GM21447 (cell line): ENCODE data around the gene TBC1D4.

ENCODE experiments used
- ATAC-seq: cut with Tn5 transposase; IDR thresholded peaks from one replicate; pipeline ENCODE4 v1.9.1; 2021; ENCODE audit not compliant: unreplicated experiment

The TBC1D4 gene

GRCh38 chr13:75489502-75490263, 7.7 kb upstream of the TBC1D4 start:
- ATAC-seq, result peak; percentile 88

DNA sequence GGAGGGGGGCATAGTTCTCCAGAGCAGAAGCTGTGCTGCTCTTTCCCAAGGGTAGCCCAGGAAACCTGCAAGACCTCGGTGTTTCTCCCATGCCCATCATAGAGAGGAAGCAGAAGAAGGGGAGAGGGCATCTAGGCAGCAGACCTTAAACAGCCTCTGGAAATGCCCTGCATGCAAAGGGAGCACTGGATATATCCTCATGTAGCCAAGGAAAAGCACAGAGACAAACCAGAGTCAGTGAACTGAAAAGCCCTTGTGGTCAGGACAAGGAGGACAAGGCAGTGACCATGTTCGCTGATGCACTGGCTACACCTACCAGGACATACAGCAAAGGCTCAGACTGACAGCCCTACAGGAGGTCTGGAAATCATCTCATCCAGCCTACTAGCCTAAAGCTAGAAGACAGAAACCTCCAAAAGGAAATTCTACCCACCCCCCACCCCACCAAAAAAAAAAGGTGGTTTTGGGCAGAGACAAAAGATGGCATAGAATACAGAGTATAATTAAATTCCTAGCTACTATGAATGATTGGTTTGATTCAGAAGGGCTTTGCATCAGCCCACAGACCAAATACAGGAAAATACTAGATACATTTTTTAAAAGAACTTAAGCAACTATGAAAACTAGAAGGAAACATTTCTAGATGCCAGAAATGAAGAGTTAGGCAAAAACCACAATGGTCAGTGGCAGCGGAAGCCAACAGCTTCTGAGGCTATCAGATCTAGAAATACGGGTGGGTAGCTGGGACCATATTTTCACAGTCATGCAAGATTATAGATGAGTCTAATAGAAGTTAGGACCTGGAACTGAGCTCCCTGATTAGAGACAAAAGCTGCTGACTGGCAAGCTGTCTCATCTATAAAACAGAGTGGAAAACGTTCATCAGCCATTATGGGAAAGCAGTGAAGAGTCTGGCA, 4.4 kb upstream of the TBC1D4 start:
- ATAC-seq, result no peak

DNA sequence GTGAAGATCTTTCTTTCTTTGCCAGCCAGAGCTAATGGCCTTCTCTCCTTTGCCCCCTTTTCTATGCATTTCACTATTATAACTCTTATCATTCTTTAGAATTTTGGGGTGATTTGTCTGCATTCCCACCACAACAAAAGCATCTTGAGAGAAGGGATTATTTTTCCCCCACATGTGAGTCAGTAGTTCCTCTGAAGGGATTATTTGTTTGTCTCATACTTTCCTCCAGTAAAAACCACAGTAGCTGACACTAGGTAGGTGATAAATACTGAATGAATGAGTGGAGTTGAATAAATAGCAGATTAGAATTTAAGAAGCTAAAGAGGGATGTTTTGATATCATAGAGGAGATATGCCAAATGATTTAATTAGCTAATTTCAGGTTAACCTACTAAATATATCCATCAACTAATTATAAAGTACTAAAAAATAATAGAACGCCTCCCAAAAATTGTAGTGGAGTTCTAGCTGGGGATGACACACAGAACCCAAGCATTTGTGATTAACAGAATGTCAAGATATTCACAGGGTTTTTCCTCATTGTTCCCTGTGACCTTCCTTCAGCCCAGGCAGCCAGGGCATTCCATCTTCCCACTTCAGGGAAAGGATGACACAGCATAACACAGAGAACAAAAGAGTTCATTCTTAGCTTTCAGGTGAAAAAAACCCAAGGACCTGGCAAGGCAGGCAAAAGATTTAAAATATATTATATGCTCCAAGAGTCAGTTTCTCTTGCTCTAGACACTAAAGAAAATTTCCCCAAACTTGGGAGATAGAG, 3.5 kb upstream of the TBC1D4 start:
- no peak for ATAC-seq

GRCh38 chr13:75482820-75483079, 781 bp upstream of the TBC1D4 start:
- ATAC-seq, result no peak

- peak; percentile 28 for ATAC-seq
Observed at GRCh38 chr13:75481176-75482069, 546 bp downstream of the TBC1D4 start.

- peak; percentile 0 for ATAC-seq
Observed at GRCh38 chr13:75480671-75481175, 1.2 kb downstream of the TBC1D4 start.

- no peak for ATAC-seq
Observed at GRCh38 chr13:75479102-75479740, 2.7 kb downstream of the TBC1D4 start.

GRCh38 chr13:75478659-75479058, 3.3 kb downstream of the TBC1D4 start:
- ATAC-seq, result no peak

DNA sequence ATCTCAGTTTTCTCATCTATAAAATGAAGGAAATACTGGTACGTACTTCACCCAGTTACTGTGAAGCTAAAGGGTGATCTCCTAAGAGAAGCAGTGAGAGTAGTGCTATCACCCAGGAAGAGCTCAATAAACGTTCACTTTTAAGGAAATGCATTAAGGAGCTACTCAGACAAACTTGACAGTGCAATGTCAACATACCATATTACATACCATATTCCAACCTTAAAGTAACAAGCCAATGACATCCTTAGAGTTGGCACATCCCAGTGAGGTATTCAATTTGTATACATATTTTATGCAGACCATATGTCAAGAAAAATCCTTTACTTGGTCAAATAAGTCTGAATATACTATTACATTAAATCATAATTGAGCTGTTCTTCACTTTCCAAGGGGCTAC, 7.0 kb downstream of the TBC1D4 start:
- ATAC-seq, result no peak

DNA sequence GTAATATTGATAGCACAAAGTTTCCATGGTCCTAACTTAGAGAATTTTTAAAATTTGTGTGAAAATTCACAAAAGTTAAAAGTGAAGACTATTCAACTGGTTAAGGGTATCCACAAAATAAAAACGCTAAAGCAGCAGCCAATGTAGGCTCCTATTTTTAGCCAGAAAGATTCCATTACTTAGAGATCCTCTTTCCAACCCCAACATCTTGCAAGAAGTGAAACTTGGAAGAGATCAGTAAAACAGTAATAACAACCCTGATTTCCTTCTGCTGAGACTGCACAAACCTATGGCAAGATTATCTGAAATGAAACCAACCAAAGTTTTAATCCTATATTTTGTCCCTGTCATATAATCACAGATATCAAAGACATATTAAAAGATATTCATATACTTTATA, 8.5 kb downstream of the TBC1D4 start:
- ATAC-seq, result no peak

DNA sequence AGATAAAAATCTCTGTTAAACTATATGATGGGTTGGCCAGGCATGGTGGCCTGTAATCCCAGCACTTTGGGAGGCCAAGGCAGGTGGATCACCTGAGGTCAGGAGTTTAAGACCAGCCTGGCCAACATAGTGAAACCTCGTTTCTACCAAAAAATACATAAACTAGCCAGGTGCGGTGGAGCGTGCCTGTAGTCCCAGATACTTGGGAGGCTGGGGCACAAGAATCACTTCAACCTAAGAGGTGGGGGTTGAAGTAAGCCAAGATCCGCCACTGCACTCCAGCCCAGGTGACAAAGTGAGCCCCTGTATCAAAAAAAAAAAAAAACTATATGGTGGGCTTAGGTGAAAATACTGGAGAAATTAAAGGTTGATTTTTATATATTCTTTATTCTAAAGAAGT, 11.3 kb downstream of the TBC1D4 start:
- no peak for ATAC-seq

DNA sequence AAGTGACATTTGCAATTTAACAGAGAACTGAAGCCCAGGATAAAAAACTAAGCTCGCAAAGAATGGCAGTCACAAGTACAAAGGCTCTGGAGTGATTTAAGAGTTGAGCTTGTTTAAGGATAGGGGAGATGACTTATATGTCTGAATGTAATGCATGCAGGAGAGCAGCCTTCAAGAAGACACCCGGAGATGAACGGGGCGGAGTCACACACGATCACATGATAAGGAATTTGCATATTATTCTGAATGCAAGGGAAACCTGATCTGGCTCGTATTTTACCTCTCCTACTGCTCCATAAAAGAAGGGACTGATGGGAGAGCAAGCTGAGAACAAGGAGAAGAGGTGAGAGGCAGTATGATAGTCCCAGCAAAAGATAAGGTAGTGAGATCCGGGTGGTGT, 12.9 kb downstream of the TBC1D4 start:
- no peak for ATAC-seq

DNA sequence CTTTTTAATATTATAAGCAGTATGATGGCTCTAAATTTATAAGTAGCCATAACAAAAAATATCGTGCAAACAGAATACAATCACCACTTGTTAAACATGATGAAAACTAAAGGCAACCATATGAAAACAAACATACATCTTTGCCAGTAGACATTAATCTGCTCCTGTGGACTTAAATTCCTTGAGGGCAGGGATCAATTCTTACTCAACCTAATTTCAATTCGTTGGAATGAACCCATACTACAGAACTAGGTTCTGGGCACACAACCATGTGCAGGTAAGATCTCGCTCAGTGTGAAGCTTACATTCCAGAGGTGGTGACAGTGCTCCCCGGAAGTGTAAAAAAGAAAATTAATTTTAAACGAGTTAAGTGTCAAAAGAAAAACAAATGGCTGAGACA, 13.4 kb downstream of the TBC1D4 start:
- no peak for ATAC-seq

DNA sequence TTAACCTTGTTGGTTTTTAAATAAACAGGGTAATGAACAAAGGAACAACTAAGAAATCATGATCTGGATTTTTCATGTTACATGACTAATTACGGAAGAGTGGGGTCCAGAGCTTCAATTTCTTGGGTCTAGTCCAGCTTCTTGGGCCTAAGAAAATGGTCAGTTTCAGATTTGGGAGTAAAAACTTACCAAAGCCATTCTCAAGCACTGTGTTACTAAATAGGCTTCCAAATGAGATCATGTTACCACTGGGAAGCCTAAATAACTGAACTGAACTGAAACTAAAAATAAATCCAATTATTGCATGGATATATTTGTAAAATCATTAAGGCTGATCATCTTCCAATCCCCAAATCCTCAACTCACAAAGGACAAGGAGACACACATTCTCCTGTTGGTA, 13.9 kb downstream of the TBC1D4 start:
- ATAC-seq, result no peak

DNA sequence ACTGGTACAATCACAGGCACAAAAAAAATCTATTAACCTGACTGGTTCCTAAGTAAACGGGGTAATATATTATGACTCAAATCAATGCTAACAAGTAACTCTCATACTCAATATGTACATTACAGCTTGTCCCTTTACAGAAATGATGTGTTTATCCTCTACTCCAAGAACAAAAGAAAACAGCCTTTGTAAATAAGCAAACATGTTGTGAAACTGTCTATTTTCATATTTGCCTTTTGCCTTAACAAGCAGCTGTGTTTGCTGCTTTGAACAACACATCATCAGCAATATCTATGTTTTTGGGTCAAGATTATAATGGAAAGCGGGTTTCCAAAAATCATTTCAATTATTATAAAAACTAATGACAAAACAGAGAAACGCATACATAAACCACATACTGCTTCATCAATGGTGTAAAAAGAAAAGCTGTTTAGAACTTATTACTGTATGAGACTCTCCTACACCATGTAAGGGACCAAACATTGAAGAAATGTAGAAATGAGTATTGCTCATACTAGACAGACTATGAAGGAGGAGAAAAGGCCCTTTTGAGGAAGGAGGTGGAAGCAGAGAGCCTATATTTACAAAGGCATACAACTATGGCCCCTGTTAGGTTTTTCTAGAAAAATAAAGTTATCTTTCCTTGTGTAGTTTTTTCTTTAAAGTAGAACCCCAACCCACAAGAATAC, 14.8 kb downstream of the TBC1D4 start:
- ATAC-seq, result no peak

DNA sequence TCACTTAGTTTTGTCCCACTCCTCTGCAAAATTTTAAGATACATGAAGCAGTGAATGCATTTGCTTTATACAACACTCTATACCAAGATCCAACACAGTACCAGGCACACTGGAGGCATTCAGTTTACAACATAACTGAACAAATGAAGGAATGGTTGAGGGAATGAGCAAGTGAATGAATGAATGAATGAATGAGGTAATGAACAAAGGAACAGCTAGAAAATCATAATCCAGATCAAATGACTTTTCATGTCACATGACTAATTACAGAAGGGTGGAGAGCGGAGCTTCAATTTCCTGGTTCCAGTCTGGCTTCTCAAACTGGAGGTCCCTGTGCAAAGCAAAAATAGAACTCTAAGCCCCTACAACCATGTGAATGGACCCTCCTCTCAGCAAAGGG, 16.7 kb downstream of the TBC1D4 start:
- ATAC-seq, result no peak

DNA sequence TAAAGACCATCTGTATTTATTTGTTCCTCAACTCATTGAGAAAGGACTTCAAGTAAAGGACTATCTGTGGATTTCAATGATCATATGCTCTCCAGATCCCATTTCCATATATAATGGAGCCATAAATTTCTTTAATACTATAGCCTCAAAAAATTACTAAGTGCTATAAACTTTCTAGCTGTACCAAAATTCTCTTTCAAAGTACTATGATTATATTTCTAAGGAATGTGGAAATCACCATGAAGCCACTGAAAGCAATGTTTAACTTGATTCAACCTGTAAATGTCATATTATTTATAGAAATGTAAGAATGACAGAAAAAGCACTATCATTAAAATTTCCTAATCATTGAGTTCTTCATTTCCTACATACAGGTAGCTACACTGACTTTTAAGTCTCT, 20.7 kb downstream of the TBC1D4 start:
- no peak for ATAC-seq

- no peak for ATAC-seq
Observed at GRCh38 chr13:75460644-75461043, 21.3 kb downstream of the TBC1D4 start.

GRCh38 chr13:75458696-75459422, 23.1 kb downstream of the TBC1D4 start:
- peak; percentile 100 for ATAC-seq
